GM23338 (cell line): ENCODE data around the gene DCPS.
"Not testable (repeated sequence)": the region's sequence is repeated elsewhere in the genome, so short reads cannot be mapped to it uniquely, and the experiment has no call there.

Source experiments
- CREB1 ChIP-seq: fragments of 250-450 bp; sonication (Bioruptor Pico); IDR thresholded peaks from 2 replicates; pipeline ENCODE4 v1.5.0; 2020; ENCODE audit warnings: low read depth, mild to moderate bottlenecking, moderate library complexity
- EZH2 ChIP-seq: fragments of 200-600 bp; sonication (generic); IDR thresholded peaks from one replicate; pipeline ENCODE4 v1.8.0; 2017; ENCODE audit warnings: antibody characterized with exemption, mild to moderate bottlenecking, low read depth; ENCODE audit not compliant: unreplicated experiment
- EZH2phosphoT487 ChIP-seq: fragments of 200-600 bp; sonication (generic); IDR thresholded peaks from one replicate; pipeline ENCODE4 v1.8.1; 2018; ENCODE audit warnings: antibody characterized with exemption; ENCODE audit not compliant: unreplicated experiment
- NANOG ChIP-seq: IDR thresholded peaks from 2 replicates; pipeline ENCODE4 v1.6.1; 2016; ENCODE audit warnings: antibody characterized with exemption, borderline replicate concordance
- POLR2AphosphoS5 ChIP-seq: IDR thresholded peaks from 2 replicates; pipeline ENCODE4 v1.6.1; 2016; ENCODE audit warnings: antibody characterized with exemption, low read depth
- ZNF114 ChIP-seq: fragments of 250-450 bp; sonication (Bioruptor Pico); IDR thresholded peaks from 2 replicates; pipeline ENCODE4 v1.5.0; 2020; ENCODE audit warnings: mild to moderate bottlenecking, moderate library complexity
- ZNF331 ChIP-seq: fragments of 250-450 bp; sonication (Bioruptor Pico); IDR thresholded peaks from 2 replicates; pipeline ENCODE4 v1.5.0; 2020; ENCODE audit warnings: low read depth, mild to moderate bottlenecking, moderate library complexity
- TF ChIP-seq, protein P1 (sequence below): IDR thresholded peaks from one replicate; pipeline ENCODE4 v1.6.1; 2018; ENCODE audit warnings: antibody characterized with exemption; ENCODE audit not compliant: unreplicated experiment
- TF ChIP-seq, protein P2 (sequence below), 2 experiments: fragments of 200-600 bp in 1 of 2; sonication (generic) in 1 of 2; conservative IDR thresholded peaks; 2 replicates each; pipeline versions ENCODE4 v1.5.1 to v1.6.1; 2016 to 2017; ENCODE audit warnings: antibody characterized with exemption in 2 of 2, low read depth in 2 of 2, mild to moderate bottlenecking in 2 of 2, moderate library complexity in 1 of 2
- TF ChIP-seq, protein P3 (sequence below): IDR thresholded peaks from 2 replicates; pipeline ENCODE4 v1.6.1; 2016; ENCODE audit warnings: antibody characterized with exemption

DNA sequence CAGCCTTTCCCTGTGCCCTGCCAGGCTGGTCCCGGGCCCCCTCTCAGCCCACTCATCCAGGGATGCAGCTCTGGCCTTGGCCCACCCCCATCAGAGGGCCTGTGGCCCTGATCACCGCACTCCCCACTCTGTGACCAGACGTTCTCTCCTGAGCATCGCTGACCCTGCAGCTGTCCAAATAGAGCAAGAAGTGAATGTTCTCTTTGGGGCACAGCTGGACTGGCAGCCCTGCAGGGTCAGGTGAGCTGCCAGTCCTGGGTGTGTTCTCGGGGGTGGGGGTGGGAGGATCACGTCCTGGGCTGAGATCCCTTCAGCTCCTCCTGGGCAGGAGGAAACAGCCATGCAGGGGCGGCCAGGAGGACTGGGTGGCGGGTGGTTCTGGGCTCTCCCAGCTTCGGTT is 60.9 kb downstream of the DCPS start:
- TF ChIP-seq EZH2; ZNF331 (CRISPR knock-in tag); EZH2phosphoT487; CREB1 (CRISPR knock-in tag); POLR2AphosphoS5; ZNF114; NANOG: not testable (repeated sequence)
- TF ChIP-seq, protein P1, sequence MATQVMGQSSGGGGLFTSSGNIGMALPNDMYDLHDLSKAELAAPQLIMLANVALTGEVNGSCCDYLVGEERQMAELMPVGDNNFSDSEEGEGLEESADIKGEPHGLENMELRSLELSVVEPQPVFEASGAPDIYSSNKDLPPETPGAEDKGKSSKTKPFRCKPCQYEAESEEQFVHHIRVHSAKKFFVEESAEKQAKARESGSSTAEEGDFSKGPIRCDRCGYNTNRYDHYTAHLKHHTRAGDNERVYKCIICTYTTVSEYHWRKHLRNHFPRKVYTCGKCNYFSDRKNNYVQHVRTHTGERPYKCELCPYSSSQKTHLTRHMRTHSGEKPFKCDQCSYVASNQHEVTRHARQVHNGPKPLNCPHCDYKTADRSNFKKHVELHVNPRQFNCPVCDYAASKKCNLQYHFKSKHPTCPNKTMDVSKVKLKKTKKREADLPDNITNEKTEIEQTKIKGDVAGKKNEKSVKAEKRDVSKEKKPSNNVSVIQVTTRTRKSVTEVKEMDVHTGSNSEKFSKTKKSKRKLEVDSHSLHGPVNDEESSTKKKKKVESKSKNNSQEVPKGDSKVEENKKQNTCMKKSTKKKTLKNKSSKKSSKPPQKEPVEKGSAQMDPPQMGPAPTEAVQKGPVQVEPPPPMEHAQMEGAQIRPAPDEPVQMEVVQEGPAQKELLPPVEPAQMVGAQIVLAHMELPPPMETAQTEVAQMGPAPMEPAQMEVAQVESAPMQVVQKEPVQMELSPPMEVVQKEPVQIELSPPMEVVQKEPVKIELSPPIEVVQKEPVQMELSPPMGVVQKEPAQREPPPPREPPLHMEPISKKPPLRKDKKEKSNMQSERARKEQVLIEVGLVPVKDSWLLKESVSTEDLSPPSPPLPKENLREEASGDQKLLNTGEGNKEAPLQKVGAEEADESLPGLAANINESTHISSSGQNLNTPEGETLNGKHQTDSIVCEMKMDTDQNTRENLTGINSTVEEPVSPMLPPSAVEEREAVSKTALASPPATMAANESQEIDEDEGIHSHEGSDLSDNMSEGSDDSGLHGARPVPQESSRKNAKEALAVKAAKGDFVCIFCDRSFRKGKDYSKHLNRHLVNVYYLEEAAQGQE: not testable (repeated sequence)
- TF ChIP-seq, protein P2, sequence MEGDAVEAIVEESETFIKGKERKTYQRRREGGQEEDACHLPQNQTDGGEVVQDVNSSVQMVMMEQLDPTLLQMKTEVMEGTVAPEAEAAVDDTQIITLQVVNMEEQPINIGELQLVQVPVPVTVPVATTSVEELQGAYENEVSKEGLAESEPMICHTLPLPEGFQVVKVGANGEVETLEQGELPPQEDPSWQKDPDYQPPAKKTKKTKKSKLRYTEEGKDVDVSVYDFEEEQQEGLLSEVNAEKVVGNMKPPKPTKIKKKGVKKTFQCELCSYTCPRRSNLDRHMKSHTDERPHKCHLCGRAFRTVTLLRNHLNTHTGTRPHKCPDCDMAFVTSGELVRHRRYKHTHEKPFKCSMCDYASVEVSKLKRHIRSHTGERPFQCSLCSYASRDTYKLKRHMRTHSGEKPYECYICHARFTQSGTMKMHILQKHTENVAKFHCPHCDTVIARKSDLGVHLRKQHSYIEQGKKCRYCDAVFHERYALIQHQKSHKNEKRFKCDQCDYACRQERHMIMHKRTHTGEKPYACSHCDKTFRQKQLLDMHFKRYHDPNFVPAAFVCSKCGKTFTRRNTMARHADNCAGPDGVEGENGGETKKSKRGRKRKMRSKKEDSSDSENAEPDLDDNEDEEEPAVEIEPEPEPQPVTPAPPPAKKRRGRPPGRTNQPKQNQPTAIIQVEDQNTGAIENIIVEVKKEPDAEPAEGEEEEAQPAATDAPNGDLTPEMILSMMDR (conservative IDR thresholded peaks at IDR 0.05; ENCODE audit: low read depth in 2 of 2): not testable (repeated sequence)
- TF ChIP-seq, protein P3, sequence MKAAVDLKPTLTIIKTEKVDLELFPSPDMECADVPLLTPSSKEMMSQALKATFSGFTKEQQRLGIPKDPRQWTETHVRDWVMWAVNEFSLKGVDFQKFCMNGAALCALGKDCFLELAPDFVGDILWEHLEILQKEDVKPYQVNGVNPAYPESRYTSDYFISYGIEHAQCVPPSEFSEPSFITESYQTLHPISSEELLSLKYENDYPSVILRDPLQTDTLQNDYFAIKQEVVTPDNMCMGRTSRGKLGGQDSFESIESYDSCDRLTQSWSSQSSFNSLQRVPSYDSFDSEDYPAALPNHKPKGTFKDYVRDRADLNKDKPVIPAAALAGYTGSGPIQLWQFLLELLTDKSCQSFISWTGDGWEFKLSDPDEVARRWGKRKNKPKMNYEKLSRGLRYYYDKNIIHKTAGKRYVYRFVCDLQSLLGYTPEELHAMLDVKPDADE: not testable (repeated sequence)
